KG1 (cell line): Measurements from ENCODE around the gene PHF12.

Experiments used
- DNase-seq: peaks from one replicate; lab custom pipeline; 2025; lab: John Stamatoyannopoulos, UW

The PHF12 gene

GRCh38 chr17:28951428-28951990, at the start of gene PHF12:
PHF12 (minus strand) TSS chr17:28951518; CDS start chr17:28950960, 558 bp downstream.
- peak; percentile 99 for DNase-seq

GRCh38 chr17:29000973-29001372, 49.7 kb upstream of the PHF12 start:
- DNase-seq: no peak

- no peak for DNase-seq
Measured at GRCh38 chr17:28999206-28999605, 47.9 kb upstream of the PHF12 start.

- DNase-seq: no peak
Measured at GRCh38 chr17:28997806-28998205, 46.5 kb upstream of the PHF12 start.

- no peak for DNase-seq
Measured at GRCh38 chr17:28996554-28997096, 45.3 kb upstream of the PHF12 start.

GRCh38 chr17:28993645-28994426, 42.5 kb upstream of the PHF12 start:
- no peak for DNase-seq

- DNase-seq: no peak
Measured at GRCh38 chr17:28992625-28993600, 41.6 kb upstream of the PHF12 start.

GRCh38 chr17:28992185-28992584, 40.9 kb upstream of the PHF12 start:
- no peak for DNase-seq

GRCh38 chr17:28991779-28992178, 40.5 kb upstream of the PHF12 start:
- DNase-seq: no peak

GRCh38 chr17:28989028-28989427, 37.7 kb upstream of the PHF12 start:
- DNase-seq: no peak

- DNase-seq: no peak
Measured at GRCh38 chr17:28988475-28988874, 37.2 kb upstream of the PHF12 start.

GRCh38 chr17:28986714-28987655, 35.7 kb upstream of the PHF12 start:
- no peak for DNase-seq

- DNase-seq: no peak
Measured at GRCh38 chr17:28985950-28986713, 34.8 kb upstream of the PHF12 start.

GRCh38 chr17:28983286-28984230, 32.2 kb upstream of the PHF12 start:
- no peak for DNase-seq

- peak; percentile 40 for DNase-seq
Measured at GRCh38 chr17:28982131-28982793, 30.9 kb upstream of the PHF12 start.

- no peak for DNase-seq
Measured at GRCh38 chr17:28978356-28978964, 27.1 kb upstream of the PHF12 start.

GRCh38 chr17:28977659-28978355, 26.5 kb upstream of the PHF12 start:
- no peak for DNase-seq

- no peak for DNase-seq
Measured at GRCh38 chr17:28975646-28976045, 24.3 kb upstream of the PHF12 start.
